HG03139 (cell line): ENCODE results near the gene MACROD2.
A peak's percentile ranks its signal among the peaks of the same experiment; 100 is the strongest.

Experiments
- ATAC-seq: cut with Tn5 transposase; IDR thresholded peaks from one replicate; pipeline ENCODE4 v1.9.1; 2021; ENCODE audit not compliant: unreplicated experiment

MACROD2 gene

GRCh38 chr20:14785065-14785743, 789.9 kb downstream of the MACROD2 start:
- ATAC-seq: no peak

- no peak for ATAC-seq
These were observed 794.9 kb downstream of the MACROD2 start for GRCh38 chr20:14790190-14790589.

GRCh38 chr20:14790771-14791620, 795.7 kb downstream of the MACROD2 start:
- ATAC-seq: no peak

- ATAC-seq: no peak
These were observed 797.6 kb downstream of the MACROD2 start for GRCh38 chr20:14792915-14793314.

- no peak for ATAC-seq
These were observed 804.4 kb downstream of the MACROD2 start for GRCh38 chr20:14799545-14800216.

- no peak for ATAC-seq
These were observed 805.5 kb downstream of the MACROD2 start for GRCh38 chr20:14800707-14801425.

- no peak for ATAC-seq
These were observed 806.4 kb downstream of the MACROD2 start for GRCh38 chr20:14801591-14802325.

- ATAC-seq: no peak
These were observed 811.9 kb downstream of the MACROD2 start for GRCh38 chr20:14807224-14807623.

GRCh38 chr20:14815340-14815739, 820.0 kb downstream of the MACROD2 start:
- ATAC-seq: no peak

- ATAC-seq: no peak
These were observed 821.2 kb downstream of the MACROD2 start for GRCh38 chr20:14816471-14816870.

- ATAC-seq: no peak
These were observed 821.8 kb downstream of the MACROD2 start for GRCh38 chr20:14817101-14817500.

GRCh38 chr20:14820771-14821170, 825.5 kb downstream of the MACROD2 start:
- no peak for ATAC-seq

- no peak for ATAC-seq
These were observed 825.9 kb downstream of the MACROD2 start for GRCh38 chr20:14821251-14821650.

GRCh38 chr20:14824996-14825395, 829.7 kb downstream of the MACROD2 start:
- no peak for ATAC-seq

- ATAC-seq: no peak
These were observed 831.4 kb downstream of the MACROD2 start for GRCh38 chr20:14826543-14827313.

- ATAC-seq: no peak
These were observed 833.1 kb downstream of the MACROD2 start for GRCh38 chr20:14828459-14828858.

- peak; percentile 41 for ATAC-seq
These were observed 834.6 kb downstream of the MACROD2 start for GRCh38 chr20:14829906-14830305.

GRCh38 chr20:14830466-14830865, 835.1 kb downstream of the MACROD2 start:
- peak; percentile 67 for ATAC-seq

- peak; percentile 10 for ATAC-seq
These were observed 835.6 kb downstream of the MACROD2 start for GRCh38 chr20:14830899-14831298.

- peak; percentile 48 for ATAC-seq
These were observed 837.3 kb downstream of the MACROD2 start for GRCh38 chr20:14832630-14833029.
